OCI-LY7 (cell line): ENCODE results near the gene RGL1.

ENCODE experiments used
- CTCF ChIP-seq: fragments of 200-600 bp; sonication (generic); conservative IDR thresholded peaks from 2 replicates; pipeline ENCODE4 v1.5.1; 2014; ENCODE audit warnings: mild to moderate bottlenecking, antibody characterized with exemption, low read length, moderate library complexity, mixed read lengths
- EZH2phosphoT487 ChIP-seq: fragments of 200-600 bp; sonication (generic); IDR thresholded peaks from 2 replicates; pipeline ENCODE4 v1.6.1; 2018; ENCODE audit warnings: low read depth, borderline replicate concordance, mild to moderate bottlenecking, mixed run types, antibody characterized with exemption, low read length, moderate library complexity, mixed read lengths

GRCh38 chr1:183792300-183792699, 12.6 kb upstream of the RGL1 start:
- TF ChIP-seq CTCF (no peak), EZH2phosphoT487 (no peak)
